Uterus (tissue), 2 donors: ENCODE measurements around the gene PHF12.

Source experiments
- POLR2A ChIP-seq, 2 donors: fragments of 450-650 bp; IDR thresholded peaks; one replicate each; pipeline ENCODE4 v1.6.1; 2016; ENCODE audit warnings: antibody characterized with exemption in 2 of 2, mild to moderate bottlenecking in 1 of 2, moderate library complexity in 1 of 2
- TF ChIP-seq, protein P1 (sequence below), 4 experiments: fragments of 200-600 bp in 2 of 4; fragments of 450-650 bp in 2 of 4; sonication (generic) in 2 of 4; IDR thresholded peaks; one replicate each; pipeline ENCODE4 v1.5.1; 2016 to 2019; ENCODE audit warnings: antibody characterized with exemption in 4 of 4, mild to moderate bottlenecking in 2 of 4, moderate library complexity in 1 of 4

DNA sequence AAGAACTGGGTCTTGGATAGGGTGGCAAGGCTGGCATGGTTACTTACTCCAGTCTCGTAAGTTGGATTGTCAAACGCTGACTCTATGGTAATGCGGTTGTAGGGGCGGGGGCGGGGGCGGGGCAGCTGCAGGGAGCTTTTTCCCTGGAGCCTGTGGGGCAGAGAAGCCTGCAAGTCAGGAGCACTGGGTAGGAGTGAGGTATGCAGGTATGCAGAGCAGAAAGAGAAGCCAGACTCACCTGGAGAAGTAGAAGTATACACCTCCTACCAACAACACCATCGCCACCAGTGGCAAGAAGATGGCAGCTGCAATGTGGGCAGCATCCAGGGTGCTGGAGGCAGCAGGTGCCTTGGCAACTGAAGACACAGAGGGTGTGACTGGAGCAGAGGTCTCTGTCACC, 4.8 kb upstream of the PHF12 start:
- TF ChIP-seq, protein P1, sequence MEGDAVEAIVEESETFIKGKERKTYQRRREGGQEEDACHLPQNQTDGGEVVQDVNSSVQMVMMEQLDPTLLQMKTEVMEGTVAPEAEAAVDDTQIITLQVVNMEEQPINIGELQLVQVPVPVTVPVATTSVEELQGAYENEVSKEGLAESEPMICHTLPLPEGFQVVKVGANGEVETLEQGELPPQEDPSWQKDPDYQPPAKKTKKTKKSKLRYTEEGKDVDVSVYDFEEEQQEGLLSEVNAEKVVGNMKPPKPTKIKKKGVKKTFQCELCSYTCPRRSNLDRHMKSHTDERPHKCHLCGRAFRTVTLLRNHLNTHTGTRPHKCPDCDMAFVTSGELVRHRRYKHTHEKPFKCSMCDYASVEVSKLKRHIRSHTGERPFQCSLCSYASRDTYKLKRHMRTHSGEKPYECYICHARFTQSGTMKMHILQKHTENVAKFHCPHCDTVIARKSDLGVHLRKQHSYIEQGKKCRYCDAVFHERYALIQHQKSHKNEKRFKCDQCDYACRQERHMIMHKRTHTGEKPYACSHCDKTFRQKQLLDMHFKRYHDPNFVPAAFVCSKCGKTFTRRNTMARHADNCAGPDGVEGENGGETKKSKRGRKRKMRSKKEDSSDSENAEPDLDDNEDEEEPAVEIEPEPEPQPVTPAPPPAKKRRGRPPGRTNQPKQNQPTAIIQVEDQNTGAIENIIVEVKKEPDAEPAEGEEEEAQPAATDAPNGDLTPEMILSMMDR (IDR thresholded peaks at IDR 0.05), result no peak
- no peak for TF ChIP-seq POLR2A (IDR thresholded peaks at IDR 0.05)
